ENCODE measurements around the gene GOLGA1. TPM values are rescaled to one million over a fixed set of nuclear protein-coding genes. Genes with fewer than 3 reads are reported as not detected.

The GOLGA1 gene
- total and polyA plus RNA-seq, 2 of the 13 experiments (the other 11 are each of a cell fraction or from before 2014, with no cell fraction given), result 12.7 to 15.9 TPM

DNA sequence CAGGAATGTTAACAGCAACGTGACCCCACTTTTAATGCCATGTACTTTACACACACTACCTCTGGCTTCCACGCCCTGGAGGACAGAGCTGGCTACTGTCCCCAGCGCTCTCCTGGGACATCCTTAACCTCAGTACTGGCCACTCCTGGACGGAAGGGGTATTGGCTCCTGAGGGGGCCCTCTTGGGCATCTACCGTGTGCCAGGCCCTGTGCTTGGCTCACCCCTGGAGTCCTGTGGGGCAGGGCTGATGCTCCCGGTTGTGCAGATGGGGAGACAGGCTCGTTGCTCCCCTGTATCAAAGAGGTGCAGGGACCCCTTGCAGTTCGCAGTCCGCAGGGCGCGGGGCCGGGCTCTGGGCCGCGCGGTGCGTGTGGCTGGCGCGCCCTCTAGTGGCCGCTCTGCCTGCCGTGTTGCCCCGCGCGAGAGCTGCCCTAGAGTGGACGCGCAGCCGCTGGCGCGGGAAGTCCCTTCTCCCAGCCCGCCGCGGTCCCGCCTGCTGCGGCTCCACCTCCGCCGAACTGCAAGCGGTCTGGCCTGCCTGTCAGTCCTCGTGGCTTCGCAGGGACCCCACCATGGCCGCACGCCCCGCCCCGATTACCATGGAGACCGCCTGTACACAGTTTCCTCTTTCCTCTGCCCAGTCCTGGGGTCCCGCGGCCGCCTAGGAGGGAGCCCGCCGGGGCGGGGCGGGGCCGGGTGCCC, 87.9 kb downstream of the GOLGA1 start, which contains the start of gene WDR38 (continued):
- TF ChIP-seq MEF2D (CRISPR knock-in tag; IDR thresholded peaks at IDR 0.05) (no peak), TCF7L2 (IDR thresholded peaks at IDR 0.05; ENCODE audit: low read depth, low read length) (no peak), RBFOX2 (IDR thresholded peaks at IDR 0.05; ENCODE audit: low read depth, low read length) (no peak), ZNF883 (CRISPR knock-in tag; IDR thresholded peaks at IDR 0.05; ENCODE audit: not compliant biosample characterization) (no peak), NCOA1 (CRISPR knock-in tag; IDR thresholded peaks at IDR 0.05) (no peak), ZNF580 (CRISPR knock-in tag; IDR thresholded peaks at IDR 0.05; ENCODE audit: borderline replicate concordance, low read depth) (peak; percentile 75; the same call in 1 of the 2 replicates), ZNF720 (CRISPR knock-in tag; IDR thresholded peaks at IDR 0.05) (no peak), HDAC6 (IDR thresholded peaks at IDR 0.05; ENCODE audit: low read depth, low read length) (no peak), ZNF329 (CRISPR knock-in tag; IDR thresholded peaks at IDR 0.05; ENCODE audit: low read depth) (no peak), TRAFD1 (CRISPR knock-in tag; IDR thresholded peaks at IDR 0.05; ENCODE audit: borderline replicate concordance) (no peak), SETDB1 (CRISPR knock-in tag; IDR thresholded peaks at IDR 0.05; ENCODE audit: borderline replicate concordance) (no peak), ATAD3A (CRISPR knock-in tag; IDR thresholded peaks at IDR 0.05) (no peak), ZNF563 (CRISPR knock-in tag; IDR thresholded peaks at IDR 0.05) (peak; percentile 66; the same call in 1 of the 2 replicates), FUBP1 (CRISPR knock-in tag; IDR thresholded peaks at IDR 0.05; ENCODE audit: borderline replicate concordance) (no peak), ZMYM3 (CRISPR knock-in tag; IDR thresholded peaks at IDR 0.05) (peak; percentile 87), ZNF773 (CRISPR knock-in tag; IDR thresholded peaks at IDR 0.05; ENCODE audit: borderline replicate concordance) (no peak), EEA1 (CRISPR knock-in tag; IDR thresholded peaks at IDR 0.05; ENCODE audit: borderline replicate concordance) (0 out of 2 replicates have a peak, but pooled peaks have one; percentile 36), IRF1 (CRISPR knock-in tag; IDR thresholded peaks at IDR 0.05; ENCODE audit: low read depth) (no peak), MEIS2 (CRISPR knock-in tag; IDR thresholded peaks at IDR 0.05) (peak; percentile 55; the same call in 1 of the 2 replicates), FOXK1 (CRISPR knock-in tag; IDR thresholded peaks at IDR 0.05; ENCODE audit: borderline replicate concordance, low read depth) (peak; percentile 37; the same call in 1 of the 2 replicates), SUZ12 (IDR thresholded peaks at IDR 0.05; ENCODE audit: low read depth, low read length) (no peak), ATM (IDR thresholded peaks at IDR 0.05; ENCODE audit: borderline replicate concordance) (no peak), TRIM24 (CRISPR knock-in tag; IDR thresholded peaks at IDR 0.05) (no peak)
- TF ChIP-seq, protein P1, sequence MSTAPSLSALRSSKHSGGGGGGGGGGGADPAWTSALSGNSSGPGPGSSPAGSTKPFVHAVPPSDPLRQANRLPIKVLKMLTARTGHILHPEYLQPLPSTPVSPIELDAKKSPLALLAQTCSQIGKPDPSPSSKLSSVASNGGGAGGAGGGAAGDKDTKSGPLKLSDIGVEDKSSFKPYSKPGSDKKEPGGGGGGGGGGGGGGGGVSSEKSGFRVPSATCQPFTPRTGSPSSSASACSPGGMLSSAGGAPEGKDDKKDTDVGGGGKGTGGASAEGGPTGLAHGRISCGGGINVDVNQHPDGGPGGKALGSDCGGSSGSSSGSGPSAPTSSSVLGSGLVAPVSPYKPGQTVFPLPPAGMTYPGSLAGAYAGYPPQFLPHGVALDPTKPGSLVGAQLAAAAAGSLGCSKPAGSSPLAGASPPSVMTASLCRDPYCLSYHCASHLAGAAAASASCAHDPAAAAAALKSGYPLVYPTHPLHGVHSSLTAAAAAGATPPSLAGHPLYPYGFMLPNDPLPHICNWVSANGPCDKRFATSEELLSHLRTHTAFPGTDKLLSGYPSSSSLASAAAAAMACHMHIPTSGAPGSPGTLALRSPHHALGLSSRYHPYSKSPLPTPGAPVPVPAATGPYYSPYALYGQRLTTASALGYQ (CRISPR knock-in tag; IDR thresholded peaks at IDR 0.05), result no peak

All from HepG2 (cell line).